GM12873 (cell line): ENCODE results near the gene TAS2R13.

Experiments used
- TF ChIP-seq, protein P1 (sequence below): IDR thresholded peaks from 2 replicates; pipeline ENCODE4 v1.5.1; 2012; ENCODE audit warnings: low read depth, mild to moderate bottlenecking, moderate library complexity, low read length, control low read depth; ENCODE audit not compliant: insufficient read depth; ENCODE audit errors: missing control alignments

The TAS2R13 gene

DNA sequence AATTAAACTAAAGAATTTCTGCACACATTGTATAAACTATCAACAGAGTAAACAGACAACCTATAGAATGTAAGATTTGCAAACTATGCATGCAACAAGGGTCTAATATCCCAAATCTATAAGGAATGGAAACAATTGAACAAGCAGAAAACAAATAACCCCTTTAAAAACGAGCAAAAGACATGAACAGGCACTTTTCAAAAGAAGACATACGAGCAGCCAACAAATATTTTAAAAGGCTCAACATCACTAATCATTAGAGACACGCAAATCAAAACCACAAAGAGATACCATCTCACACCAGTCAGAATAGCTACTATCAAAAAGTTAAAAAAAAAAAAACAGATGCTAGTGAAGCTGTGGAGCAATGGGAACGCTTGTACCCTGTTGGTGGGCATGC lies 4.7 kb downstream of the TAS2R13 start:
- TF ChIP-seq, protein P1, sequence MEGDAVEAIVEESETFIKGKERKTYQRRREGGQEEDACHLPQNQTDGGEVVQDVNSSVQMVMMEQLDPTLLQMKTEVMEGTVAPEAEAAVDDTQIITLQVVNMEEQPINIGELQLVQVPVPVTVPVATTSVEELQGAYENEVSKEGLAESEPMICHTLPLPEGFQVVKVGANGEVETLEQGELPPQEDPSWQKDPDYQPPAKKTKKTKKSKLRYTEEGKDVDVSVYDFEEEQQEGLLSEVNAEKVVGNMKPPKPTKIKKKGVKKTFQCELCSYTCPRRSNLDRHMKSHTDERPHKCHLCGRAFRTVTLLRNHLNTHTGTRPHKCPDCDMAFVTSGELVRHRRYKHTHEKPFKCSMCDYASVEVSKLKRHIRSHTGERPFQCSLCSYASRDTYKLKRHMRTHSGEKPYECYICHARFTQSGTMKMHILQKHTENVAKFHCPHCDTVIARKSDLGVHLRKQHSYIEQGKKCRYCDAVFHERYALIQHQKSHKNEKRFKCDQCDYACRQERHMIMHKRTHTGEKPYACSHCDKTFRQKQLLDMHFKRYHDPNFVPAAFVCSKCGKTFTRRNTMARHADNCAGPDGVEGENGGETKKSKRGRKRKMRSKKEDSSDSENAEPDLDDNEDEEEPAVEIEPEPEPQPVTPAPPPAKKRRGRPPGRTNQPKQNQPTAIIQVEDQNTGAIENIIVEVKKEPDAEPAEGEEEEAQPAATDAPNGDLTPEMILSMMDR: no peak

DNA sequence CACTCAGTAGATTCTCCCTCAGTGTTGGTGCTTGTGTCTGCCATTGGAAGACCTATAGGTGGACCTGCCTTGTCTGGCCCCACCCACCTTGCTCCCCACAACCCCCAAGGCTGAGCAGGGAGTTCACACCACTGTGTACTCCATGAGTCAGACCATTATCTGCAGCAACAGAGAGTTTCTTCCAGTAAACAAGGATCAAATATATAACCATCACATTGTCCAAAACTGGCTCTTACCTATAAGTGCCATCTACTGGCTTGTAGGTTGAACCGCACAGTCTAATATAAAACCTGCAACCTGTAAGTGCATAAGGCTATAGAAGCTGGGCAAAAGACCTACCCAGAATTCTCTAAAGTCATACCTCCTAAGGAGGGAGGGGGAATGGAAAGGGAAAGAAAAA lies 7.9 kb downstream of the TAS2R13 start:
- TF ChIP-seq, protein P1: no peak

GRCh38 chr12:10900972-10901371 lies 8.4 kb downstream of the TAS2R13 start:
- TF ChIP-seq, protein P1: no peak

- TF ChIP-seq, protein P1: no peak
Observed at GRCh38 chr12:10900530-10900929, 8.8 kb downstream of the TAS2R13 start.

DNA sequence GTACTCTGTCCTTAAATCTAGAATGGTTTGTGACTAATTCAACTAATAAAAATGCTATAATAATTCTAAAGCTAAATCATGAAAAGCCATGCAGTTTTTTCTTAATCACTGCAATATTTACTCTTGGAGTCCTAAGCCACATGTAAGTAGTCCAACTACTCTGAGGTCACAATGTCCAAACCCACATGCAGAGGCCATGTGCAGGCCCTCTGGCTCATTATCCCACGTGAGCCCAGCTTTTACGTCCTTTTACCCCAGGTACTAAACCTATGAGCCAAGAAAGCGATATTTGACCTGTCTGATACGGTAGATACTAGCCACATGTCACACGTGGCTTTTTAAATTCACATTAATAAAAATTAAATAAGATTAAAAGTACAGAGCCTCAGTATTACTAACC lies 12.5 kb downstream of the TAS2R13 start:
- TF ChIP-seq, protein P1: no peak

DNA sequence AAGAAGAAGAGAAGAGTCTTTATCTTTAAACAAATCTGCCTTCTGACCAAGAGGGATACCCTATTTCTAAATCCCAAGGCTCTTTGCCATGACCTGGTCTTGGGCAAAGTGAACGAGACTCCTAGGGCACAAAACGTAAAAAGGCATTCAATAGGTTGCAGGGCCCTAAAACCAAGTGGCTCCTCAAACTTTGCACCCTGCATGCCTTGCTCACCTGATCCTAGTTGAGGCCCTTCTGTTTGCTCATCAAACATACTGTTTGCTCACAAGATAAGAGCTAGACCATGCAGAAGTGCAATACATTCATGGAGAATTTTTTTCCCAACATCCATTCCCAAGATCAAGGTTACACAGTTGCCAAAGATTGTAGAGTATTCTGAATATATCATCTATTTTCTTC lies 17.4 kb downstream of the TAS2R13 start:
- TF ChIP-seq, protein P1: no peak

DNA sequence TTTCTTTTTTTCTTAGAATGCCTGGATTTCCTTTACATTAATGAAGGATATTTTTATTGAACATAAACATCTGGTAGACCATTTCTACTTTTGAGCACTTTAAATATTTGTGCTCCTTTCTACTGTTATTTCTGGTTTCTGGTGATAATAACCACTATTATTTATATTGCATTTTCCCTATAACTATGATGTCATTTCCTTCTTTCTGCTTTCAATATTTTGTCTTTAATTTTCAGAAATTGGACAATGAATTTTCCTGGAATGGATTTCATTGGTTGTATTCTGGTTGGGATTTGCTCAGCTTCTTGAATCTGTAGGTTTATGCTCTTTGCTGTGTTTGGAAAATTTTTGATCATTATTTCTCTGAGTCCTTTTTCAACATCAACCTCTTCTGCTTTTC lies 20.1 kb downstream of the TAS2R13 start:
- TF ChIP-seq, protein P1: no peak

DNA sequence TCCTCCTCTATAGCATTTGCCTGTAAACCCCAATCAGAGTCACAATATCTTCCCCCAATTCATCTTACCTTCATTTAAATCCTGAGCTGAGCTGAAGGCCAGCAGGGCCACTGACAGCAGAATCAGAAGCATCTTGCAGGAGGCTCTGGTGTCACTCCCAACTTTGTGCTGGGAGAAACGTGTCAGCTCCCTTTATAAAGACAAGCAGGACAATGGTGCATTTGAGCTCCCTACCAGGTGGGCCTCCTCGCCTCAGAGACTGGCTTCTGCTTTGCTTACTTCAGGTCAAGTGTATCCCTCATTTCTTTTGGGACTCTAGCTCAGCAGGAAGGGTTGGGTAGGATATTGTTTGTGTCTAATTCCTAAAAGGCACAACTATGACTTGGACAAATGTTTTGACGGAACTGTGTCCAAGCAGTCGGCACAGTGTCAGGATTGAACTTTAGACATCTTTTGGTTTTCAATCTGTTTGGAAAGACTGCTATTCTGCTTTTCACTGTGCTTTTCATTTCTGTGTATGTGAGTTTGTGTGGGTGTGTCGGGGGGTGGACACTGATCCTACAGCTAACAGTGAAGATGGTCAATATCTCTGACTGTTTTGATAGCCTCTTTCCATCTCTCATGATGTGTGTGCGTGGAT lies 25.2 kb downstream of the TAS2R13 start, which contains the start of gene PRH1:
Gene PRH1 (minus strand): TSS at position 170 of the 640 bp plus-strand sequence. CDS start 38 bp downstream, at position 132.
- TF ChIP-seq, protein P1: no peak
